ENCODE measurements around the gene ABHD17A. TPM values are rescaled to one million over a fixed set of nuclear protein-coding genes. Genes with fewer than 3 reads are reported as not detected.
"Not testable (repeated sequence)": the region's sequence is repeated elsewhere in the genome, so short reads cannot be mapped to it uniquely, and the experiment has no call there.

ABHD17A gene
- polyA plus RNA-seq (2013, experiment 1 of 2): 31.8 TPM
- 31.0 TPM for polyA plus RNA-seq (2013, experiment 2 of 2)

DNA sequence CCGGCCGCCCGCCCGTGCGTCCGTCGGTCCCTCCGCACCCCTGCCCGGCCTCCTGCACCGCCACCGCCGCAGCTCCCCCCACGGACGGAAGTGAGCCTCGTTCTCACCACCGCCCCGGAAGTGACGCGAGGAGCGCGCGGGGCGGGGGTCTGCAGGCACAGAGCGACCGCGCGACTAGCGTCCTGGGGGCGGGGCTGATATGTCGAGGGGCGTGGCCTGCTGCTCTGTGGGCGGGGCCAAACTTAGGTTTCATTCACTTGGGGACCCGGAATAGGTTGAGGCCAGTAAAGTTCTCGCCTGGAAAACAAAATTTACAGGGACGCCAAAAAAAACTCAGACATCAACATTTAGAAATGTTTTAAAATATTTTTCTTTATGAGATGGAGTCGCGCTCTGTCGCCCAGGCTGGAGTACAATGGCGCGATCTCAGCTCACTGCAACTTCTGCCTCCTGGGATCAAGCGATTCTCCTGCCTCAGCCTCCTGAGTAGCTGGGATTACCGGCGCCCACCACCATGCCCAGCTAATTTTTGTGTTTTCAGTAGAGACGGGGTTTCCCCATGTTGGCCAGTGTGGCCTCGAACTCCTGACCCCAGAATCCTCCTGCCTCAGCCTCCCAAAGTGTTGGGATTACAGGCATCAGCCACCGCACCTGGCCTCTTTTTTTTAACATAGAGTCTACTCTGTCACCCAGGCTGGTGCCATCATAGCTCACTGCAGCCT, at the start of gene ABHD17A:
Gene ABHD17A (minus strand): TSS at position 99 of the 722 bp plus-strand sequence. CDS start 3,930 bp downstream, outside the sequence.
- H3K36me3 ChIP-seq (ENCODE audit: insufficient read depth, low read length); H3K27ac ChIP-seq (ENCODE audit: low read depth, low read length); H3K27me3 ChIP-seq (ENCODE audit: insufficient read depth, low read length); H3K9me3 ChIP-seq (ENCODE audit: insufficient read depth, low read depth, low read length): not testable (repeated sequence)
- peak within 1 kb of the TSS; percentile 93 for H3K4me3 ChIP-seq (ENCODE audit: low read length)
- 21% methylated on average over 46 of the region's 46 CpGs for WGBS
- H3K9ac ChIP-seq (ENCODE audit: low read depth, low read length): peak within 1 kb of the TSS; percentile 72
- H3K4me1 ChIP-seq (ENCODE audit: insufficient read depth, low read length): peaks cover 17% of the 10 kb centered on the region

DNA sequence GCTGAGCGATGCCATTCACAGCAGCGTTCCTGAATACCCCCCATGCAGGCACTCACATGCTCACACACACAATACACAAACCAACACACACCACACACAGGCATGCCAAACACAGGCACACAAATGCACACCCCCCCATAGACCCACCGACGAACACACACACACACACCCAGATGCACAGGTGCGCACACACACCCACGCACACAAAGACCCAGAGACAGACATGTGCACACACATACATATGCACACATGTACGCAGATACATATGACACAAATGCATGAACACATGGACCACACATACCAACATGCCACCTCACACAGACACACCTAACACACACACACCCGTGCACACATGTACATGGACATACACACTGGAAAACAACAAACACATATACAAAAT, 48.6 kb upstream of the ABHD17A start:
- Histone ChIP-seq H3K4me1 (ENCODE audit: insufficient read depth, low read length) (no peaks in the 10 kb centered on the region), H3K36me3 (ENCODE audit: insufficient read depth, low read length) (no peaks in the 10 kb centered on the region), H3K4me3 (ENCODE audit: low read length) (no peak overlapping the region), H3K9ac (ENCODE audit: low read depth, low read length) (no peak overlapping the region), H3K27ac (ENCODE audit: low read depth, low read length) (no peak overlapping the region), H3K9me3 (ENCODE audit: insufficient read depth, low read depth, low read length) (no peaks in the 10 kb centered on the region), H3K27me3 (ENCODE audit: insufficient read depth, low read length) (no peaks in the 10 kb centered on the region)
- WGBS: 95% methylated on average over 8 of the region's 8 CpGs

DNA sequence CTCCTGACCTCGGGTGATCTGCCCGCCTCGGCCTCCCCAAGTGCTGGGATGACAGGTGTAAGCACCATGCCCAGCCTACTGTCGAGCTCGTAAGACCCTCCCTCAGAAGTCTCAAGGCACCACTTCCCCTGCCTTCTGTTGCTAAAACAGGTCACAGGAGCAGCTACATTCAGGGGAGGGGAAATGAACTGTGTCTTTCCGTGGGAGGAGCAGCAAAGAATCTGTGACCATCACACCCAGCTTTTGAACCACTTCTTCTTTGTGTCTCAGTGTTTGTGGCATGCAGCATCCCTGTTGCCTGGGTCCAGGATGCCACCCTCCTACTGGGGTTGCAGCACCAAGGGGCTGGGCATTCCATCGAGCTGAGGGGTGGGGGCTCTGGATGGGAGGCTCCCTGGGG, 47.9 kb upstream of the ABHD17A start:
- WGBS: 89% methylated on average over 7 of the region's 7 CpGs
- Histone ChIP-seq H3K4me1 (ENCODE audit: insufficient read depth, low read length) (no peaks in the 10 kb centered on the region), H3K27ac (ENCODE audit: low read depth, low read length) (no peak overlapping the region), H3K36me3 (ENCODE audit: insufficient read depth, low read length) (no peaks in the 10 kb centered on the region), H3K9ac (ENCODE audit: low read depth, low read length) (no peak overlapping the region), H3K27me3 (ENCODE audit: insufficient read depth, low read length) (no peaks in the 10 kb centered on the region), H3K4me3 (ENCODE audit: low read length) (no peak overlapping the region), H3K9me3 (ENCODE audit: insufficient read depth, low read depth, low read length) (no peaks in the 10 kb centered on the region)

DNA sequence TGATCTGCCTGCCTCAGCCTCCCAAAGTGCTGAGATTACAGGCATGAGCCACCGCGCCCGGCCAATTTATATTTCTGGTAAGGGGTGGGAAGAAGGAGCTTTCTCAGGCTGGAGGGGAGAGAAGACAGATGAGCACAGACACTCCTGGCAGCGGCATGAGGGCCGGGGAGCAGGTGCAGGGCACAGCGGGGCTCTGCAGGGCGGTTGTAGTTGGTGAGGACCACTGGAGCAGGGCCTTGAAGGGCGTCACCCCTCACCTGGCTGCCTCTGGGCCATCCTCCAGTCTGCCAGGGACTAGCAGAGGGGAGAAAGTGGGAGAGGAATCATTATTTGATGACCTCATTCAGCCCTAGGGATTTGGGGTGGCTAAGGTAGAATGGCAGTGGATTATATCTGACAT, 47.1 kb upstream of the ABHD17A start:
- Histone ChIP-seq H3K4me3 (ENCODE audit: low read length) (no peak overlapping the region), H3K36me3 (ENCODE audit: insufficient read depth, low read length) (no peaks in the 10 kb centered on the region), H3K4me1 (ENCODE audit: insufficient read depth, low read length) (no peaks in the 10 kb centered on the region), H3K27ac (ENCODE audit: low read depth, low read length) (no peak overlapping the region), H3K27me3 (ENCODE audit: insufficient read depth, low read length) (no peaks in the 10 kb centered on the region), H3K9ac (ENCODE audit: low read depth, low read length) (no peak overlapping the region), H3K9me3 (ENCODE audit: insufficient read depth, low read depth, low read length) (no peaks in the 10 kb centered on the region)
- 83% methylated on average over 8 of the region's 8 CpGs for whole genome bisulfite sequencing

DNA sequence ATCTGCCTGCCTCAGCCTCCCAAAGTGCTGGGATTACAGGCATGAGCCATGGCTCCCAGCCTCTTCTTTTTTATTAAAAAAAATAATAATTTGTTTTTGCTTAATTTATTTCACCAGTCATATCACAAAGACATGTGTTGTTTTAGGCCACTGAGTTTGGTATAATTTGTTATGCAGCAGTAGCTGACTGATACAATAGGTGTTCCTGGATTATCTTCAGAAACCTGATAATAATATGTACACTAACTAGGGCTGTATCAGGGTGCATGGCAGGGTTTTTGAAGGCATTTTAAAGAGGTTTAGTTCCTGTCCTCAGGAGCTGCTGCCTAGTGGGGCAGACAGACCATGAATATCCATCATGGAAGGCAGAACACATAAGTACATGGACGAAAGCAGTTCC, 46.1 kb upstream of the ABHD17A start:
- 96% methylated on average over 1 of the region's 1 CpG for WGBS
- H3K4me1 ChIP-seq (ENCODE audit: insufficient read depth, low read length): no peaks in the 10 kb centered on the region

DNA sequence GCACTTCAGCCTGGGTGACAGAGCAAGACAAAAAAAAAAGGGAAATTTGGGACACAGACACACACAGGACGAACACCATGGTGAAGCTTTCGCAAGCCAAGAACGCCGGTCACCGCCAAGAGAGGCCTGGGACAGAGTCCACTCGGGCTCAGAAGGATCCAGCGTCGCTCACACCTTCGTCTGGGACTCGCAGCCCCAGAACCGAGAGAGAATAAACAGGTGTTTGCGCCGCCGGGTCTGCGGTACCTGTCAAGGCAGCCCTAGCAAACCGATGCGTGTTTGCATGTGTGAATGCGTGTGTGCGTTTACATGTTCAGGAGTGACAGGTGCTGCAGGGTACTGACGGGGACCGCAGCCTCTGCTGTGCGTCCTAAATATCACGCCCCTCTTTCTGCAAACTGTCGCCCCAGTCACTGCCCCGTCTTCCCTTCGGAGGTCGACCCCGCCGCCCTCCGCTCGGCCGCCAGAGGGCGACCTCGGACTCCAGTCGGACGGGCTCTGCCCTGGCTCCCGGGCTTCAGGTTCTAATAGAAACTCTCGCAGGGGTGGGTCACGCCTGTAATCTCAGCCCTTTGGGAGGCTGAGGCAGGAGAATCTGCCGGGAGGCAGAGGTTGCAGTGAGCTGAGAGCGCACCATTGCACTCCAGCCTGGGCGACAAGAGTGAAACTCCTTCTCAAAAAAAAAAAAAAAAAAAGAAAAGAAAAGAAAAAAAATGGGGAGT, 43.9 kb upstream of the ABHD17A start:
- no peak overlapping the region for H3K9ac ChIP-seq (ENCODE audit: low read depth, low read length)
- H3K4me1 ChIP-seq (ENCODE audit: insufficient read depth, low read length): no peaks in the 10 kb centered on the region
- H3K27me3 ChIP-seq (ENCODE audit: insufficient read depth, low read length): no peaks in the 10 kb centered on the region
- no peaks in the 10 kb centered on the region for H3K9me3 ChIP-seq (ENCODE audit: insufficient read depth, low read depth, low read length)
- H3K4me3 ChIP-seq (ENCODE audit: low read length): peak overlapping the region; percentile 44
- peaks cover 9% of the 10 kb centered on the region for H3K36me3 ChIP-seq (ENCODE audit: insufficient read depth, low read length)
- WGBS: 22% methylated on average over 40 of the region's 42 CpGs
- no peak overlapping the region for H3K27ac ChIP-seq (ENCODE audit: low read depth, low read length)

More for the DNA sequence above, 46.1 kb upstream of the ABHD17A start:
- H3K36me3 ChIP-seq (ENCODE audit: insufficient read depth, low read length): no peaks in the 10 kb centered on the region
- no peaks in the 10 kb centered on the region for H3K9me3 ChIP-seq (ENCODE audit: insufficient read depth, low read depth, low read length)
- H3K4me3 ChIP-seq (ENCODE audit: low read length): no peak overlapping the region
- no peaks in the 10 kb centered on the region for H3K27me3 ChIP-seq (ENCODE audit: insufficient read depth, low read length)
- no peak overlapping the region for H3K9ac ChIP-seq (ENCODE audit: low read depth, low read length)
- H3K27ac ChIP-seq (ENCODE audit: low read depth, low read length): no peak overlapping the region

DNA sequence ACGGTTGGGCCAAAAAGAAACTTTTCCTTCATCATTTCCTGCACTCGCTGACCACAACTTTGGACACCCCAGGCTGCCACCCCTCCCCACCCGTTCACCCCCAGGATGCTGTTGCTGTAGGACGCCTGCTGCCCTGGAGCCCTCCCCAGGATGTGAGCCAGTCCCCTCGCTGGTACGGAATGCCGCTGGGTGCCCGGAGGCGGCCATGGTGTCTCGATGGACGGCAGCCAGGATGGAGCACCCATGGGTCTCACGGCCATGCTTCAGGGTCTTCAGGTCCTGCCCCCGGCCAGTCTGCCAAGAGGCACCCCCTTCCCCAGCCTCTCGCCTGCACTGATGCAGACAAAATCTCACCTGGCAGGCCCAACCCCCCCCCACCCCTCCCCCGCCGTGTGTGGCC, 40.2 kb upstream of the ABHD17A start:
- H3K27me3 ChIP-seq (ENCODE audit: insufficient read depth, low read length): no peaks in the 10 kb centered on the region
- no peak overlapping the region for H3K27ac ChIP-seq (ENCODE audit: low read depth, low read length)
- H3K36me3 ChIP-seq (ENCODE audit: insufficient read depth, low read length): peaks cover 41% of the 10 kb centered on the region
- H3K4me3 ChIP-seq (ENCODE audit: low read length): no peak overlapping the region
- no peaks in the 10 kb centered on the region for H3K4me1 ChIP-seq (ENCODE audit: insufficient read depth, low read length)
- H3K9me3 ChIP-seq (ENCODE audit: insufficient read depth, low read depth, low read length): no peaks in the 10 kb centered on the region
- WGBS: 92% methylated on average over 16 of the region's 16 CpGs
- no peak overlapping the region for H3K9ac ChIP-seq (ENCODE audit: low read depth, low read length)

DNA sequence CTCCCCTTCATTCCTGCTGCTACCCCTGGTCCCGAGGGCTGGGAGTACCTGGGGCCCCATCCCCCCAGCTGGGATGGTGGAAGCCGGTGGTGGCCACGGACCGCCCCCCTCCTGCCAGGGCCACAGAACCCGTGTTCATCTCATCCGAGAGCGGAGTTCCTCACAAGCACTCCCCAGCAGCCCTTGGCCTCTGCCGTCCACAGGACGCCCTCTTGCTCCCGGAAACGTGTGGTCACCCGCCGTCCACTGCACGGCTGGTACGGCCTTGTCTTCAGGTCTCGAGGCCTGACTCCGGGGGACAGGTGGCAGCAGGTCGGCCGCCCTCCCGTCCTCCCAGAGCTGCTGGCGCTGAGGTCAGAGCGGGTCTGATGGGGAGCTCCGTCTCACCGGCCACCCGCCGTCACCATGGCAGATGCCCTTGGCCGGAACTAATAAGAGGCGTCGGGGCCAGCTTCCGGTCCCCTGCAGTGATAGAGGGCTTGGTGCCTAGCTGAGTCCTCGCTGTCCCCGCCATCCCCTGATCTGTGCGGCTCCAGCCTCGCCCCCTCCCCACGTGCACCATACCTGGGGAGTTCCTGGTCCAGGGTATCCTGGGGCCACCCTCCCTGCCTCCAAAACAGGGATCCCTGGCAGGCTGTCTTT, 39.1 kb upstream of the ABHD17A start:
- no peak overlapping the region for H3K4me3 ChIP-seq (ENCODE audit: low read length)
- 95% methylated on average over 35 of the region's 35 CpGs for WGBS
- H3K9me3 ChIP-seq (ENCODE audit: insufficient read depth, low read depth, low read length): no peaks in the 10 kb centered on the region
- no peaks in the 10 kb centered on the region for H3K4me1 ChIP-seq (ENCODE audit: insufficient read depth, low read length)
- no peak overlapping the region for H3K27ac ChIP-seq (ENCODE audit: low read depth, low read length)
- no peaks in the 10 kb centered on the region for H3K27me3 ChIP-seq (ENCODE audit: insufficient read depth, low read length)
- H3K36me3 ChIP-seq (ENCODE audit: insufficient read depth, low read length): peaks cover 49% of the 10 kb centered on the region
- no peak overlapping the region for H3K9ac ChIP-seq (ENCODE audit: low read depth, low read length)

DNA sequence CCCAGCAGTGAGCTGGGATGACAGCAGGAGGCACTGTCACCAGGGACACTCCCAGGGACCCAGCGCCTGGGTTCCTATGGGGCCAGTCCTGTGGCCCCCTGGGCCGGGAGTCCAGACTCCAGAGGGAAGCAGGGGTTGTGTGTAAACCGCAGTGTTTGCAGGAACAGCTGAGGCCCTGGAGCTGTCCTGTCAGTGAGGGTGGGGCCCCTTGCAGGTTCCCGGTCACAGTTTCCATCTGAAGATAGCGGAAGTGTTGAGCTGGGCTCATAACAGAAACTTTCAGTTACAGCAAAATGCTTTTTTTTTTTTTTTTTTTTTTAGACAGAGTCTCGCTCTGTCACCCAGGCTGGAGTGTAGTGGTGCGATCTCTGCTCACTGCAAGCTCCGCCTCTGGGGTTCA, 38.0 kb upstream of the ABHD17A start:
- 88% methylated on average over 8 of the region's 8 CpGs for WGBS
- no peaks in the 10 kb centered on the region for H3K4me1 ChIP-seq (ENCODE audit: insufficient read depth, low read length)
- no peak overlapping the region for H3K4me3 ChIP-seq (ENCODE audit: low read length)
- no peaks in the 10 kb centered on the region for H3K9me3 ChIP-seq (ENCODE audit: insufficient read depth, low read depth, low read length)
- no peaks in the 10 kb centered on the region for H3K27me3 ChIP-seq (ENCODE audit: insufficient read depth, low read length)
- no peak overlapping the region for H3K9ac ChIP-seq (ENCODE audit: low read depth, low read length)
- H3K36me3 ChIP-seq (ENCODE audit: insufficient read depth, low read length): peaks cover 58% of the 10 kb centered on the region
- no peak overlapping the region for H3K27ac ChIP-seq (ENCODE audit: low read depth, low read length)

DNA sequence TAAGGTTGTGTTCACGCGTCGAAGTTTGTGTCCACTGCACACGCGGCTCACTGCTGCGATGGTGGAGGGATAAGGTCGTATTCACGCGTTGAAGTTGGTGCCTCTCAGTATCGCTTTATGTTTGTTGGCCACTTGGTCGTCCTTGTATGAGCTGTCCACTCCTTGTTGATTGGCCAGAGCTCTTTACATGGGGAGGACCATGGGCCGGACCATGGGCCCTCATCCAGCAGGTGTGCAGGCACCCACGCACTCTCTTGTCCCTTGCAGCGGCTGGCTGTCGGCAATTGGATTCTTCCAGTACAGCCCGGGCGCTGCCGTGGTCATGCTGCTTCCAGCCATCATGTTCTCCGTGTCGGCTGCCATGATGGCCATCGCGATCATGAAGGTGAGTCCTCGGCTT, 37.5 kb upstream of the ABHD17A start:
- peaks cover 63% of the 10 kb centered on the region for H3K36me3 ChIP-seq (ENCODE audit: insufficient read depth, low read length)
- no peak overlapping the region for H3K27ac ChIP-seq (ENCODE audit: low read depth, low read length)
- WGBS: 92% methylated on average over 23 of the region's 23 CpGs

DNA sequence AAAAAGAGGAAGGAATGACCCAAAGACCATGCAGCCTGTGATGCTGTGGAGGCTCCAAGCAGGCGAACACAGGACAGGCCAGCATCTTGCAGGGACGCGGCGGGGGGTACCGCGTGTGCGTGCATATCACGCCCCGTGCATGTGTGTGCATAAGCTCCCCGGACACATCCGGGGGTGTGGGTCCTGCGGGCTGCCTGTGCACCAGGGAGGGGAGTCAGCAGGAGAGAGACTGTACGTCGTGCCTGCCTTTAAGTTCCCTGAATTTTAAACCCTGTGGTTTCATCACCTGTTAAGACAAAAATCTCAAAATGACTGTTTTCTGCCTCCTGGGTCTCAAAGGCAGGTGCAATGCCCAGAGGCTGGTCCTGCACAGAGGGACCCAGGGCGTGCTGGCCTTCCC, 36.5 kb upstream of the ABHD17A start:
- Histone ChIP-seq H3K36me3 (ENCODE audit: insufficient read depth, low read length) (peaks cover 67% of the 10 kb centered on the region), H3K4me1 (ENCODE audit: insufficient read depth, low read length) (no peaks in the 10 kb centered on the region), H3K27me3 (ENCODE audit: insufficient read depth, low read length) (no peaks in the 10 kb centered on the region), H3K9me3 (ENCODE audit: insufficient read depth, low read depth, low read length) (no peaks in the 10 kb centered on the region), H3K9ac (ENCODE audit: low read depth, low read length) (no peak overlapping the region), H3K27ac (ENCODE audit: low read depth, low read length) (no peak overlapping the region), H3K4me3 (ENCODE audit: low read length) (no peak overlapping the region)
- WGBS: 97% methylated on average over 15 of the region's 15 CpGs

More for the DNA sequence above, 37.5 kb upstream of the ABHD17A start:
- Histone ChIP-seq H3K4me1 (ENCODE audit: insufficient read depth, low read length) (no peaks in the 10 kb centered on the region), H3K9ac (ENCODE audit: low read depth, low read length) (no peak overlapping the region), H3K27me3 (ENCODE audit: insufficient read depth, low read length) (no peaks in the 10 kb centered on the region), H3K9me3 (ENCODE audit: insufficient read depth, low read depth, low read length) (no peaks in the 10 kb centered on the region), H3K4me3 (ENCODE audit: low read length) (no peak overlapping the region)
